K562 (cell line): ENCODE data around the gene SLC26A1. TPM values are rescaled to one million over a fixed set of nuclear protein-coding genes. Genes with fewer than 3 reads are reported as not detected.

Experiments
- CBFA2T2 ChIP-seq: fragments of 450-650 bp; conservative IDR thresholded peaks from 2 replicates; pipeline ENCODE4 v1.6.1; 2017; ENCODE audit warnings: mild to moderate bottlenecking
- CBFA2T3 ChIP-seq: fragments of 450-650 bp; IDR thresholded peaks from 2 replicates; pipeline ENCODE4 v1.6.1; 2017
- TBL1XR1 ChIP-seq, 2 experiments: IDR thresholded peaks; 2 replicates each; pipeline ENCODE4 v1.6.1; 2012; ENCODE audit warnings: improper control_type of control experiment in 2 of 2, low read length in 2 of 2, mild to moderate bottlenecking in 1 of 2
- ZBTB8A ChIP-seq: fragments of 450-650 bp; IDR thresholded peaks from 2 replicates; pipeline ENCODE4 v1.6.1; 2018; ENCODE audit warnings: mild to moderate bottlenecking, moderate library complexity; ENCODE audit not compliant: partially characterized antibody
- ZNF217 ChIP-seq: sonication (generic); formaldehyde crosslinking; IDR thresholded peaks from 2 replicates; pipeline ENCODE4 v1.8.0; 2022; ENCODE audit warnings: mild to moderate bottlenecking, missing genetic modification reagents
- ZNF583 ChIP-seq: fragments of 250-450 bp; sonication (Bioruptor Pico); IDR thresholded peaks from 2 replicates; pipeline ENCODE4 v1.4.0; 2020
- polyA plus RNA-seq, 8 experiments: library from polyadenylated mRNA; depleted of rRNA in 4 of 8; stranded (reverse) in 5 of 8; unstranded in 3 of 8; fragments of >200 nt; fragmentation: Nextera tagmentation in 2 of 8; fragmentation: Illumina TruSeq in 1 of 8; extraction: Ambion mirVana in 2 of 8; extraction: Trizol in 1 of 8; gene quantifications; 2 replicates each; pipeline versions ENCODE4 v1.2.1 to v1.2.3, GENCODE V29; 2011 to 2014; ENCODE audit warnings: inconsistent platforms in 1 of 8, missing spikeins in 1 of 8
- total RNA-seq, 7 experiments: library from RNA; depleted of rRNA in 6 of 7; stranded (reverse); fragments of >200 nt in 6 of 7; fragmentation: Illumina TruSeq in 2 of 7; extraction: Trizol in 2 of 7; gene quantifications; 2 replicates each; pipeline versions ENCODE4 v1.2.1 to v1.2.3, GENCODE V29; 2011 to 2021; ENCODE audit warnings: low replicate concordance in 1 of 7
- TF ChIP-seq, protein P1 (sequence below): fragments of 450-650 bp; IDR thresholded peaks from 2 replicates; pipeline ENCODE4 v1.6.1; 2016; ENCODE audit warnings: missing biosample characterization, missing genetic modification characterization
- TF ChIP-seq, protein P2 (sequence below), 2 experiments: IDR thresholded peaks in 1 of 2; conservative IDR thresholded peaks in 1 of 2; 2 replicates each; pipeline ENCODE4 v1.6.1; 2016; ENCODE audit warnings: low read depth in 2 of 2, mild to moderate bottlenecking in 1 of 2, missing compliant biosample characterization in 1 of 2, missing genetic modification characterization in 1 of 2, moderate library complexity in 1 of 2
- TF ChIP-seq, protein P3 (sequence below): fragments of 150-350 bp; IDR thresholded peaks from 2 replicates; pipeline ENCODE4 v1.6.1; 2014; ENCODE audit warnings: low read depth, mild to moderate bottlenecking, low read length, borderline replicate concordance
- TF ChIP-seq, protein P4 (sequence below): fragments of 450-650 bp; IDR thresholded peaks from 2 replicates; pipeline ENCODE4 v1.6.1; 2016; ENCODE audit warnings: mild to moderate bottlenecking
- TF ChIP-seq, protein P5 (sequence below): fragments of 450-650 bp; IDR thresholded peaks from 2 replicates; pipeline ENCODE4 v1.6.1; 2018; ENCODE audit warnings: mild to moderate bottlenecking, low read depth; ENCODE audit not compliant: partially characterized antibody

Gene SLC26A1
- total and polyA plus RNA-seq, 9 of the 15 experiments (the other 6 are each of a cell fraction or from before 2014, with no cell fraction given), result 0.11 to 4.2 (median 0.95) TPM

DNA sequence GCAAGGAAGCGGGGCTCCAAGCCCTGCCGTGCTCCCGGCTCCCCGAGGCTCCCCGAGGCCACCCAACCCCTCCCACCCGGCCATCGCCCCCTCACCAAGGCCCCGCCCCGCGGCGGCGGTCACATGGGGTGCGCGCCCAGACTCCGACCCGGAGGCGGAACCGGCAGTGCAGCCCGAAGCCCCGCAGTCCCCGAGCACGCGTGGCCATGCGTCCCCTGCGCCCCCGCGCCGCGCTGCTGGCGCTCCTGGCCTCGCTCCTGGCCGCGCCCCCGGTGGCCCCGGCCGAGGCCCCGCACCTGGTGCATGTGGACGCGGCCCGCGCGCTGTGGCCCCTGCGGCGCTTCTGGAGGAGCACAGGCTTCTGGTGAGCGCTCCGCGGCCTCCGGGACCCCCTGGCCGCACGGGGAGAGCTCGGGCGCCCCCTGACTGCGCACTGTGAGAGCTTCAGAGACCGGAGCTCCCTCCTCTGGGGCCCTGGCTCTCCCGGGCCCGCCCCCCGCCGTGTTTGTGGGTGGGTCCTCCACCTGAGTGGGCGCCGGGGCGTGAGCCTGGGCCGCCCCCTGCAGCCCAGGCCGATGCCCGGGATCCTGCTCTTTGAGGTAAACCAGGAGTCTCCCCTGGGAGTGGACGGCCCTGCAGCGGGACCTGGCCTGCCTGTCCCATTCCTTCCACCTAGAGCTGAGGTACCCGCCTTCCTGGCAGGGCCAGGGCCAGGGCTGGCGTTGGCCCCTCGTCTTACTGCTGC is 6.2 kb downstream of the SLC26A1 start, which contains the start of gene IDUA (continued):
- TF ChIP-seq CBFA2T3 (no peak), ZBTB8A (no peak), TBL1XR1 (IDR thresholded peaks at IDR 0.05; ENCODE audit: low read length in 2 of 2) (no peak), ZNF583 (CRISPR knock-in tag) (0 out of 2 replicates have a peak, but pooled peaks have one; percentile 18), CBFA2T2 (no peak), ZNF217 (no peak)
- TF ChIP-seq, protein P1, sequence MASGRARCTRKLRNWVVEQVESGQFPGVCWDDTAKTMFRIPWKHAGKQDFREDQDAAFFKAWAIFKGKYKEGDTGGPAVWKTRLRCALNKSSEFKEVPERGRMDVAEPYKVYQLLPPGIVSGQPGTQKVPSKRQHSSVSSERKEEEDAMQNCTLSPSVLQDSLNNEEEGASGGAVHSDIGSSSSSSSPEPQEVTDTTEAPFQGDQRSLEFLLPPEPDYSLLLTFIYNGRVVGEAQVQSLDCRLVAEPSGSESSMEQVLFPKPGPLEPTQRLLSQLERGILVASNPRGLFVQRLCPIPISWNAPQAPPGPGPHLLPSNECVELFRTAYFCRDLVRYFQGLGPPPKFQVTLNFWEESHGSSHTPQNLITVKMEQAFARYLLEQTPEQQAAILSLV (tag), result no peak
- TF ChIP-seq, protein P2, sequence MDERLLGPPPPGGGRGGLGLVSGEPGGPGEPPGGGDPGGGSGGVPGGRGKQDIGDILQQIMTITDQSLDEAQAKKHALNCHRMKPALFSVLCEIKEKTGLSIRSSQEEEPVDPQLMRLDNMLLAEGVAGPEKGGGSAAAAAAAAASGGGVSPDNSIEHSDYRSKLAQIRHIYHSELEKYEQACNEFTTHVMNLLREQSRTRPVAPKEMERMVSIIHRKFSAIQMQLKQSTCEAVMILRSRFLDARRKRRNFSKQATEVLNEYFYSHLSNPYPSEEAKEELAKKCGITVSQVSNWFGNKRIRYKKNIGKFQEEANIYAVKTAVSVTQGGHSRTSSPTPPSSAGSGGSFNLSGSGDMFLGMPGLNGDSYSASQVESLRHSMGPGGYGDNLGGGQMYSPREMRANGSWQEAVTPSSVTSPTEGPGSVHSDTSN (CRISPR knock-in tag; IDR thresholded peaks at IDR 0.05; ENCODE audit: low read depth), result no peak
- TF ChIP-seq, protein P2 (tag; conservative IDR thresholded peaks at IDR 0.05; ENCODE audit: low read depth), result no peak
- TF ChIP-seq, protein P3, sequence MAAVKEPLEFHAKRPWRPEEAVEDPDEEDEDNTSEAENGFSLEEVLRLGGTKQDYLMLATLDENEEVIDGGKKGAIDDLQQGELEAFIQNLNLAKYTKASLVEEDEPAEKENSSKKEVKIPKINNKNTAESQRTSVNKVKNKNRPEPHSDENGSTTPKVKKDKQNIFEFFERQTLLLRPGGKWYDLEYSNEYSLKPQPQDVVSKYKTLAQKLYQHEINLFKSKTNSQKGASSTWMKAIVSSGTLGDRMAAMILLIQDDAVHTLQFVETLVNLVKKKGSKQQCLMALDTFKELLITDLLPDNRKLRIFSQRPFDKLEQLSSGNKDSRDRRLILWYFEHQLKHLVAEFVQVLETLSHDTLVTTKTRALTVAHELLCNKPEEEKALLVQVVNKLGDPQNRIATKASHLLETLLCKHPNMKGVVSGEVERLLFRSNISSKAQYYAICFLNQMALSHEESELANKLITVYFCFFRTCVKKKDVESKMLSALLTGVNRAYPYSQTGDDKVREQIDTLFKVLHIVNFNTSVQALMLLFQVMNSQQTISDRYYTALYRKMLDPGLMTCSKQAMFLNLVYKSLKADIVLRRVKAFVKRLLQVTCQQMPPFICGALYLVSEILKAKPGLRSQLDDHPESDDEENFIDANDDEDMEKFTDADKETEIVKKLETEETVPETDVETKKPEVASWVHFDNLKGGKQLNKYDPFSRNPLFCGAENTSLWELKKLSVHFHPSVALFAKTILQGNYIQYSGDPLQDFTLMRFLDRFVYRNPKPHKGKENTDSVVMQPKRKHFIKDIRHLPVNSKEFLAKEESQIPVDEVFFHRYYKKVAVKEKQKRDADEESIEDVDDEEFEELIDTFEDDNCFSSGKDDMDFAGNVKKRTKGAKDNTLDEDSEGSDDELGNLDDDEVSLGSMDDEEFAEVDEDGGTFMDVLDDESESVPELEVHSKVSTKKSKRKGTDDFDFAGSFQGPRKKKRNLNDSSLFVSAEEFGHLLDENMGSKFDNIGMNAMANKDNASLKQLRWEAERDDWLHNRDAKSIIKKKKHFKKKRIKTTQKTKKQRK, result no peak
- TF ChIP-seq, protein P4, sequence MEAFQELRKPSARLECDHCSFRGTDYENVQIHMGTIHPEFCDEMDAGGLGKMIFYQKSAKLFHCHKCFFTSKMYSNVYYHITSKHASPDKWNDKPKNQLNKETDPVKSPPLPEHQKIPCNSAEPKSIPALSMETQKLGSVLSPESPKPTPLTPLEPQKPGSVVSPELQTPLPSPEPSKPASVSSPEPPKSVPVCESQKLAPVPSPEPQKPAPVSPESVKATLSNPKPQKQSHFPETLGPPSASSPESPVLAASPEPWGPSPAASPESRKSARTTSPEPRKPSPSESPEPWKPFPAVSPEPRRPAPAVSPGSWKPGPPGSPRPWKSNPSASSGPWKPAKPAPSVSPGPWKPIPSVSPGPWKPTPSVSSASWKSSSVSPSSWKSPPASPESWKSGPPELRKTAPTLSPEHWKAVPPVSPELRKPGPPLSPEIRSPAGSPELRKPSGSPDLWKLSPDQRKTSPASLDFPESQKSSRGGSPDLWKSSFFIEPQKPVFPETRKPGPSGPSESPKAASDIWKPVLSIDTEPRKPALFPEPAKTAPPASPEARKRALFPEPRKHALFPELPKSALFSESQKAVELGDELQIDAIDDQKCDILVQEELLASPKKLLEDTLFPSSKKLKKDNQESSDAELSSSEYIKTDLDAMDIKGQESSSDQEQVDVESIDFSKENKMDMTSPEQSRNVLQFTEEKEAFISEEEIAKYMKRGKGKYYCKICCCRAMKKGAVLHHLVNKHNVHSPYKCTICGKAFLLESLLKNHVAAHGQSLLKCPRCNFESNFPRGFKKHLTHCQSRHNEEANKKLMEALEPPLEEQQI, result no peak
- TF ChIP-seq, protein P5, sequence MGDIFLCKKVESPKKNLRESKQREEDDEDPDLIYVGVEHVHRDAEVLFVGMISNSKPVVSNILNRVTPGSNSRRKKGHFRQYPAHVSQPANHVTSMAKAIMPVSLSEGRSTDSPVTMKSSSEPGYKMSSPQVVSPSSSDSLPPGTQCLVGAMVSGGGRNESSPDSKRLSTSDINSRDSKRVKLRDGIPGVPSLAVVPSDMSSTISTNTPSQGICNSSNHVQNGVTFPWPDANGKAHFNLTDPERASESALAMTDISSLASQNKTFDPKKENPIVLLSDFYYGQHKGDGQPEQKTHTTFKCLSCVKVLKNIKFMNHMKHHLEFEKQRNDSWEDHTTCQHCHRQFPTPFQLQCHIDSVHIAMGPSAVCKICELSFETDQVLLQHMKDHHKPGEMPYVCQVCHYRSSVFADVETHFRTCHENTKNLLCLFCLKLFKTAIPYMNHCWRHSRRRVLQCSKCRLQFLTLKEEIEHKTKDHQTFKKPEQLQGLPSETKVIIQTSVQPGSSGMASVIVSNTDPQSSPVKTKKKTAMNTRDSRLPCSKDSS, result no peak
